A549 (cell line): ENCODE measurements around the gene CYP2U1. TPM values are rescaled to one million over a fixed set of nuclear protein-coding genes. Genes with fewer than 3 reads are reported as not detected.

Experiments
- ATAC-seq, 2 experiments: fragments of 200-7000 bp in 1 of 2; fragments of >200 bp in 1 of 2; cut with Nextera tagmentation in 1 of 2; cut with Tn5 transposase in 1 of 2; 3 replicates each; pipeline versions ENCODE4 v1.8.0 to v1.9.1; 2018 to 2020; ENCODE audit warnings: mild to moderate bottlenecking in 1 of 2, moderate library complexity in 1 of 2
- CTCF ChIA-PET: fragments of 300-600 bp; sonication (Branson Sonifier 250); formaldehyde crosslinking; extraction: SDS; loops from one replicate; lab custom pipeline; 2021; ENCODE audit warnings: antibody characterized with exemption, inconsistent platforms; lab: Yijun Ruan, JAX
- POLR2A ChIA-PET: fragments of 350-600 bp; formaldehyde crosslinking; extraction: SDS; loops from one replicate; lab custom pipeline; 2021; ENCODE audit warnings: antibody characterized with exemption, inconsistent platforms; lab: Yijun Ruan, JAX
- DNase-seq, 2 experiments: peaks; one replicate each; pipeline versions ENCODE4 v3.0.0 to v3.0.0-alpha.2; 2011 to 2016; ENCODE audit warnings: low read depth in 1 of 2, low spot score in 1 of 2
- FAIRE-seq: peaks from 2 replicates; lab custom pipeline; 2011; peaks lifted over from hg19 to GRCh38; lab: Jason Lieb, UNC
- H3K27ac ChIP-seq, 2 experiments: fragments of >200 bp; sonication (Bioruptor Twin); formaldehyde crosslinking; 3 replicates each; pipeline ENCODE4 v1.5.1; 2016 to 2017
- H3K4me1 ChIP-seq: fragments of >200 bp; sonication (Bioruptor Twin); formaldehyde crosslinking; 3 replicates; pipeline ENCODE4 v1.6.1; 2016
- H3K4me2 ChIP-seq: fragments of >200 bp; sonication (Bioruptor Twin); formaldehyde crosslinking; 3 replicates; pipeline ENCODE4 v1.6.1; 2016
- H3K4me3 ChIP-seq: fragments of >200 bp; sonication (Bioruptor Twin); formaldehyde crosslinking; 3 replicates; pipeline ENCODE4 v1.5.1; 2016
- H3K9me3 ChIP-seq: fragments of >200 bp; sonication (Bioruptor Twin); formaldehyde crosslinking; 3 replicates; pipeline ENCODE4 v1.6.1; 2016
- ATOH8 ChIP-seq: fragments of 250-450 bp; sonication (Bioruptor Pico); IDR thresholded peaks from 2 replicates; pipeline ENCODE4 v1.5.0; 2020; ENCODE audit warnings: low read depth, mild to moderate bottlenecking, moderate library complexity
- CEBPB ChIP-seq, 2 experiments: fragments of >200 bp in 1 of 2; sonication (Bioruptor Twin) in 1 of 2; formaldehyde crosslinking in 1 of 2; IDR thresholded peaks; 2 replicates each; pipeline ENCODE4 v1.6.1; 2012 to 2016
- E2F6 ChIP-seq: IDR thresholded peaks from 2 replicates; pipeline ENCODE4 v1.6.1; 2012; ENCODE audit warnings: low read depth, borderline replicate concordance
- EHF ChIP-seq: fragments of 250-450 bp; sonication (Bioruptor Pico); IDR thresholded peaks from 2 replicates; pipeline ENCODE4 v1.5.0; 2020; ENCODE audit warnings: mild to moderate bottlenecking
- ELK1 ChIP-seq: fragments of 150-350 bp; IDR thresholded peaks from 2 replicates; pipeline ENCODE4 v1.6.1; 2014; ENCODE audit warnings: low read depth, mild to moderate bottlenecking, low read length
- ESRRA ChIP-seq: fragments of 150-350 bp; IDR thresholded peaks from 2 replicates; pipeline ENCODE4 v1.6.1; 2014; ENCODE audit warnings: mild to moderate bottlenecking, low read length, borderline replicate concordance
- FOSB ChIP-seq: fragments of 250-450 bp; sonication (Bioruptor Pico); IDR thresholded peaks from 2 replicates; pipeline ENCODE4 v1.5.0; 2020; ENCODE audit warnings: mild to moderate bottlenecking, moderate library complexity
- FOXS1 ChIP-seq: fragments of 250-450 bp; sonication (Bioruptor Pico); IDR thresholded peaks from 2 replicates; pipeline ENCODE4 v1.5.0; 2020; ENCODE audit warnings: mild to moderate bottlenecking, moderate library complexity
- HDAC2 ChIP-seq: fragments of 200-600 bp; sonication (generic); IDR thresholded peaks from 2 replicates; pipeline ENCODE4 v1.6.1; 2016
- HOXB13 ChIP-seq: fragments of 250-450 bp; sonication (Bioruptor Pico); IDR thresholded peaks from 2 replicates; pipeline ENCODE4 v1.5.0; 2020; ENCODE audit warnings: low read depth, mild to moderate bottlenecking, moderate library complexity
- JUN ChIP-seq, 2 experiments: fragments of >200 bp; sonication (Bioruptor Twin); formaldehyde crosslinking; IDR thresholded peaks; 2 replicates in 1 of 2; 3 replicates in 1 of 2; pipeline ENCODE4 v1.6.1; 2016 to 2017
- JUNB ChIP-seq: fragments of >200 bp; sonication (Bioruptor Twin); formaldehyde crosslinking; IDR thresholded peaks from 2 replicates; pipeline ENCODE4 v1.6.1; 2016
- MYC ChIP-seq: IDR thresholded peaks from 2 replicates; pipeline ENCODE4 v1.6.1; 2012; ENCODE audit warnings: mild to moderate bottlenecking, inconsistent platforms, low read length, improper control_type of control experiment, borderline replicate concordance
- NFE2L2 ChIP-seq: fragments of 150-350 bp; conservative IDR thresholded peaks from 2 replicates; pipeline ENCODE4 v1.6.1; 2014; ENCODE audit warnings: low read length
- NR3C1 ChIP-seq: fragments of >200 bp; sonication (Bioruptor Twin); formaldehyde crosslinking; IDR thresholded peaks from 3 replicates; pipeline ENCODE4 v1.6.1; 2017
- RFX5 ChIP-seq: fragments of 450-650 bp; IDR thresholded peaks from 2 replicates; pipeline ENCODE4 v1.7.1; 2014; ENCODE audit warnings: antibody characterized with exemption, mild to moderate bottlenecking, moderate library complexity
- SREBF2 ChIP-seq: fragments of 450-650 bp; IDR thresholded peaks from 2 replicates; pipeline ENCODE4 v1.6.1; 2014; ENCODE audit warnings: mild to moderate bottlenecking, moderate library complexity
- ZSCAN20 ChIP-seq: fragments of 250-450 bp; sonication (Bioruptor Pico); IDR thresholded peaks from 2 replicates; pipeline ENCODE4 v1.8.0; 2022; ENCODE audit warnings: mild to moderate bottlenecking, moderate library complexity
- WGBS: methylation state at CpG from one replicate; pipeline ENCODE4 v1.1.6; 2017; ENCODE audit errors: missing lambda C conversion rate; 5-methylcytosine and 5-hydroxymethylcytosine counted together
- polyA plus RNA-seq, 4 experiments: library from polyadenylated mRNA; depleted of rRNA in 3 of 4; stranded (reverse); fragments of >200 nt; fragmentation: RNase III in 1 of 4; extraction: RNeasy Plus Mini Kit Qiagen cat#74134 plus additional on column Dnase treatment in 1 of 4; gene quantifications; 2 replicates in 3 of 4; 3 replicates in 1 of 4; pipeline ENCODE4 v1.2.3, GENCODE V29; 2011 to 2017

Gene CYP2U1
- polyA plus RNA-seq, 2 of the 4 experiments (the other 2 are of a cell fraction): 2.2 to 2.3 TPM

GRCh38 chr4:107913283-107913899 is 18.0 kb upstream of the CYP2U1 start (continued):
- no peak for TF ChIP-seq E2F6
- no peak for TF ChIP-seq EHF (CRISPR knock-in tag)

- Histone ChIP-seq H3K4me1 (no peaks in the 10 kb centered on the region), H3K4me2 (no peak overlapping the region), H3K4me3 (no peak overlapping the region), H3K9me3 (peaks cover 12% of the 10 kb centered on the region), H3K27ac (no peak overlapping the region)
- ChIA-PET POLR2A (no interaction called here), CTCF (interaction anchor here (1.6 kb wide), 1 partner anchor 155 kb away, joined by 8 read pairs; no protein-coding TSS in a partner anchor)
- WGBS: 78% methylated on average over 1 of the region's 1 CpG
- no peak for TF ChIP-seq CEBPB (IDR thresholded peaks at IDR 0.05)
- no peak for TF ChIP-seq HOXB13 (CRISPR knock-in tag)
- TF ChIP-seq E2F6: no peak
- TF ChIP-seq JUNB: no peak
- TF ChIP-seq ELK1: no peak
- no peak for TF ChIP-seq SREBF2
- no peak for TF ChIP-seq NR3C1
- no peak for TF ChIP-seq MYC
- no peak for TF ChIP-seq JUN (IDR thresholded peaks at IDR 0.05)
- no peak for TF ChIP-seq ATOH8
- no peak for TF ChIP-seq RFX5
- TF ChIP-seq FOSB (CRISPR knock-in tag): no peak
- no peak for TF ChIP-seq ZSCAN20
- FAIRE-seq (no peak), DNase-seq (no peak), ATAC-seq (no peak)
Measured at GRCh38 chr4:107915220-107915619, 16.1 kb upstream of the CYP2U1 start.

GRCh38 chr4:107916623-107917022 is 14.7 kb upstream of the CYP2U1 start:
- TF ChIP-seq HDAC2: no peak
- no peak for TF ChIP-seq NFE2L2
- TF ChIP-seq ESRRA: no peak
- no peak for TF ChIP-seq E2F6
- no peak for TF ChIP-seq FOXS1 (CRISPR knock-in tag)
- FAIRE-seq (no peak), DNase-seq (no peak), ATAC-seq (no peak)
- Histone ChIP-seq H3K4me1 (no peaks in the 10 kb centered on the region), H3K27ac (no peak overlapping the region), H3K4me3 (no peak overlapping the region), H3K4me2 (no peak overlapping the region), H3K9me3 (peaks cover 12% of the 10 kb centered on the region)
- ChIA-PET CTCF (interaction anchor here (1.6 kb wide), 1 partner anchor 157 kb away, joined by 8 read pairs; no protein-coding TSS in a partner anchor), POLR2A (no interaction called here)
